GM12874 (cell line): ENCODE measurements around the gene FOXP1.

Experiments
- CTCF ChIP-seq: IDR thresholded peaks from 2 replicates; pipeline ENCODE4 v1.5.1; 2011; ENCODE audit warnings: low read depth, mild to moderate bottlenecking, control low read depth, low read length, moderate library complexity; ENCODE audit not compliant: insufficient read depth

The FOXP1 gene

GRCh38 chr3:70990185-70990584 is 593.3 kb downstream of the FOXP1 start:
- no peak for TF ChIP-seq CTCF

GRCh38 chr3:70989174-70989573 is 594.4 kb downstream of the FOXP1 start:
- TF ChIP-seq CTCF = no peak

DNA sequence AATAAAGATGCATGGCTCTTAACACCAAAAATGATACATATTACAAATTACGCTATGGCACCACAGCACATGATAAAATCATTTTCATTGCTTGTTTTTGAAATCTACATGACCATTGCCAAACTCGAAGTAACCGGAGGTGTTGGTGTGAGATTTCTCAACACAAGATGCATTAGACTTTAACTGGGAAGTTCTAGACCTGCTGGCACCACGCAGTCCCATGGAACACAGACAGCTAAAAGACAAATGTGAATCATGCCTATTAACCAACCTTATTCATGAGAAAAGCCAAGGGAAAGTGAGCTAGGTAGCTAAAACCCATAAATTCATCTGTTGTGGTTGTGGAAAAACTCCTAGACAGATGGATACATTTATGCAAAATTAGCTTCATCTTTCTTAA is 595.4 kb downstream of the FOXP1 start:
- TF ChIP-seq CTCF = no peak

DNA sequence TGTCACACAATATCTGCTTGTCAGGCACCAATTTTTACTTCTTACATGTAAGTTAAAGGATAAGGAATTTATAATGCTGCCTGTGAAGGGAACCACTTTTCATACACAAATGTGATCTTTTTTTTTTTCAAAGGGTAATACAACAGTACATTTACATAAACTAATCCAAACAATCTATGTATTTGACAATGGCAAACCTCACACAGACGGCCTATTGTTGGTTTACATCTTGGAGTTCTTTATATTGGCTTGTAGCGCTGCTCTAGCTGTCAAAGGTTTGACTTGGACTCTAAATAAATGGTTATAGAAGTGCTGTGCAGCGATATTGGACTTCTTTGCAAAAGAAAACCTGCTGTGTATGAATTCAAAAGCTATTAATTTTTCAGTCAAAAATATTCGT is 598.0 kb downstream of the FOXP1 start:
- no peak for TF ChIP-seq CTCF

GRCh38 chr3:70984776-70985482 is 598.6 kb downstream of the FOXP1 start:
- TF ChIP-seq CTCF = no peak

DNA sequence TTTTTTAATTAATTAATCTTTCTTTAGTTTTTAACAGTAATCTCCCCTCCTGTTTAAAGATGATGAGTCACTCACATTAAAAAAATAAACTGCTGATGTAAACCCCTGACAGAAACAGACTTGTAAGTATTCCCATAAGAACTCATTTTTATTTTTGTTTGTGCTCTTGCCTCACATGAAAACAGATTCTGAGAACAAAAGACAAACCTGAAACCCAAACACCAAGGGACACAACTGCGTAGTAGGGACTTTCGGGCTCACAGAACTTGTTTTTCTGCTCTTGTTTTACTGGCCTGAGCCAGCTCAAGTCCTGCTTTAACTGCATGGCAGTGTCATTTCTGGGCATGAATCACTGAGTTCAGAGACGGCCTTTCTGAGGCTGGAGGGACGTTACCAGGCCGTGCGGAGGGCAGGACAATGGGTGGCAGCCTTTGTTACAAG is 600.8 kb downstream of the FOXP1 start:
- no peak for TF ChIP-seq CTCF

DNA sequence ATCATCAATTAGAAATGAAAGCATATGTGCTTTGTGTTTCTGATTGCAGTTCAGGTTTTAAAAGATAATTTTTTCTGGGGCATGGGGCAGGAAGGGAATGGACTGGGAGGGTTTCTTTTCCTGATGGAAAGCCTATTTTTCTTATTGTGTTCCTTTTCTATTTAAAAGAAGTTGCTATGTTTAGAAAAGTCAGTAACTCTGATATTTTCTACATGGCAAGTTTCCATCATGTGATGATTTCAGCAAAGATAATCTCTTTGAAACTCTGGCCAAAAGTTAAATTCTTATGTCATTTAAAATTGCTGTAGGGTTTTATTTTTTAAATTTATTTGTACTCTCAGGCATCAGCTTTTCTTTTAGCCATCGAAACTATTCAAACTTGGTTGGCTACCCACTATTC is 601.2 kb downstream of the FOXP1 start:
- no peak for TF ChIP-seq CTCF
